Brain pericyte (primary cell): Measurements from ENCODE around the gene UBXN7.
"Not testable (repeated sequence)": the region's sequence is repeated elsewhere in the genome, so short reads cannot be mapped to it uniquely, and the experiment has no call there.

ENCODE experiments used
- DNase-seq: peaks from one replicate; pipeline ENCODE4 v3.0.0-alpha.2; 2012; ENCODE audit warnings: low read depth, low spot score

UBXN7 gene

GRCh38 chr3:196419386-196419785 is 12.8 kb downstream of the UBXN7 start:
- no peak for DNase-seq

GRCh38 chr3:196418601-196419000 is 13.6 kb downstream of the UBXN7 start:
- no peak for DNase-seq

GRCh38 chr3:196414469-196414868 is 17.8 kb downstream of the UBXN7 start:
- no peak for DNase-seq

- DNase-seq = no peak
Observed at GRCh38 chr3:196412704-196413103, 19.5 kb downstream of the UBXN7 start.

GRCh38 chr3:196409409-196409808 is 22.8 kb downstream of the UBXN7 start:
- no peak for DNase-seq

GRCh38 chr3:196408565-196409300 is 23.5 kb downstream of the UBXN7 start:
- DNase-seq = no peak

- DNase-seq = no peak
Observed at GRCh38 chr3:196406811-196407470, 25.3 kb downstream of the UBXN7 start.

- DNase-seq = no peak
Observed at GRCh38 chr3:196400331-196400730, 31.9 kb downstream of the UBXN7 start.

- no peak for DNase-seq
Observed at GRCh38 chr3:196399485-196399945, 32.7 kb downstream of the UBXN7 start.

- DNase-seq = no peak
Observed at GRCh38 chr3:196398782-196399181, 33.4 kb downstream of the UBXN7 start.

GRCh38 chr3:196397941-196398340 is 34.3 kb downstream of the UBXN7 start:
- DNase-seq = no peak

GRCh38 chr3:196390116-196390515 is 42.1 kb downstream of the UBXN7 start:
- DNase-seq = no peak

- peak; percentile 31 for DNase-seq
Observed at GRCh38 chr3:196388956-196389355, 43.3 kb downstream of the UBXN7 start.

GRCh38 chr3:196387941-196388340 is 44.3 kb downstream of the UBXN7 start:
- DNase-seq = not testable (repeated sequence)

- not testable (repeated sequence) for DNase-seq
Observed at GRCh38 chr3:196386797-196387196, 45.4 kb downstream of the UBXN7 start.

GRCh38 chr3:196386034-196386433 is 46.2 kb downstream of the UBXN7 start:
- not testable (repeated sequence) for DNase-seq

- not testable (repeated sequence) for DNase-seq
Observed at GRCh38 chr3:196385446-196385845, 46.8 kb downstream of the UBXN7 start.

- no peak for DNase-seq
Observed at GRCh38 chr3:196378146-196378841, 53.9 kb downstream of the UBXN7 start.

GRCh38 chr3:196377321-196377720 is 54.9 kb downstream of the UBXN7 start:
- DNase-seq = no peak

GRCh38 chr3:196365736-196366135 is 66.5 kb downstream of the UBXN7 start:
- no peak for DNase-seq

GRCh38 chr3:196360586-196360985 is 71.6 kb downstream of the UBXN7 start:
- DNase-seq = no peak

GRCh38 chr3:196358540-196358939 is 73.7 kb downstream of the UBXN7 start:
- DNase-seq = not testable (repeated sequence)
